Keratinocyte (primary cell): ENCODE data around the gene TFAP2D.

Experiments used
- EZH2 ChIP-seq: IDR thresholded peaks from one replicate; pipeline ENCODE4 v1.6.1; 2012; ENCODE audit warnings: inconsistent platforms, mild to moderate bottlenecking, low read length, moderate library complexity
- TF ChIP-seq, protein P1 (sequence below), 3 experiments: IDR thresholded peaks in 1 of 3; conservative IDR thresholded peaks in 1 of 3; optimal IDR thresholded peaks in 1 of 3; 2 replicates in 2 of 3; 3 replicates in 1 of 3; pipeline versions ENCODE3 to v1.5.1; 2011; ENCODE audit warnings: low read length in 3 of 3, mild to moderate bottlenecking in 3 of 3, moderate library complexity in 2 of 3, control low read depth in 1 of 3, inconsistent platforms in 1 of 3; ENCODE audit not compliant: insufficient read depth in 2 of 3; ENCODE audit errors: extremely low read depth in 1 of 3

DNA sequence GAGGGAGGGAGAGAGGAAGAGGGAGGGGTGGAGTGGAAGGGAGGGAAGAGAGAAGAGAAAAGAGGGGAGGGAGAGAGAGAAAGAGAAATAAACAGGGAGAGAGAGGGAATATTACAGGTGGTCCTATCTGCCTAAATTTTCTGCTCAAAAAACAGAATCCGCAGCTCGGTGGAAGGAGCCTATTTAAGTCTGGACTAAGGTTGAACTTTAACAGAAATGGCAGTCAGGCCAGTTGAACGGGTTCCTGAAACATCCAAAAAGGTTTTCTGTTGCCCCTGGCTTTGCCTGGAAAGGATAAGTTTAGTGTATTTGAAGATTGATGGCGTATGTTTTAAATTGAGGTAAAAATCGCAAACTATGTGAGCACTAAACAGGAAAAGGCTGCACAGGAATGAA lies 107.5 kb downstream of the TFAP2D start:
- TF ChIP-seq, protein P1, sequence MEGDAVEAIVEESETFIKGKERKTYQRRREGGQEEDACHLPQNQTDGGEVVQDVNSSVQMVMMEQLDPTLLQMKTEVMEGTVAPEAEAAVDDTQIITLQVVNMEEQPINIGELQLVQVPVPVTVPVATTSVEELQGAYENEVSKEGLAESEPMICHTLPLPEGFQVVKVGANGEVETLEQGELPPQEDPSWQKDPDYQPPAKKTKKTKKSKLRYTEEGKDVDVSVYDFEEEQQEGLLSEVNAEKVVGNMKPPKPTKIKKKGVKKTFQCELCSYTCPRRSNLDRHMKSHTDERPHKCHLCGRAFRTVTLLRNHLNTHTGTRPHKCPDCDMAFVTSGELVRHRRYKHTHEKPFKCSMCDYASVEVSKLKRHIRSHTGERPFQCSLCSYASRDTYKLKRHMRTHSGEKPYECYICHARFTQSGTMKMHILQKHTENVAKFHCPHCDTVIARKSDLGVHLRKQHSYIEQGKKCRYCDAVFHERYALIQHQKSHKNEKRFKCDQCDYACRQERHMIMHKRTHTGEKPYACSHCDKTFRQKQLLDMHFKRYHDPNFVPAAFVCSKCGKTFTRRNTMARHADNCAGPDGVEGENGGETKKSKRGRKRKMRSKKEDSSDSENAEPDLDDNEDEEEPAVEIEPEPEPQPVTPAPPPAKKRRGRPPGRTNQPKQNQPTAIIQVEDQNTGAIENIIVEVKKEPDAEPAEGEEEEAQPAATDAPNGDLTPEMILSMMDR (optimal IDR thresholded peaks at IDR 0.05 in 1 of 3, IDR thresholded peaks at IDR 0.05 in 1 of 3, conservative IDR thresholded peaks at IDR 0.05 in 1 of 3; ENCODE audit: extremely low read depth in 1 of 3, insufficient read depth in 2 of 3, low read length in 3 of 3) = no peak
- no peak for TF ChIP-seq EZH2
